Smooth muscle cell (in vitro differentiated cells): ENCODE results near the gene RBBP7. TPM values are rescaled to one million over a fixed set of nuclear protein-coding genes. Genes with fewer than 3 reads are reported as not detected.

Experiments used
- DNase-seq: peaks from one replicate; lab custom pipeline; 2025; ENCODE audit not compliant: unreplicated experiment; lab: John Stamatoyannopoulos, UW
- H2AFZ ChIP-seq: fragments of 200-600 bp; sonication (generic); 2 replicates; pipeline ENCODE4 v1.6.0; 2016; ENCODE audit warnings: antibody characterized with exemption, low read depth, mild to moderate bottlenecking
- H3F3A ChIP-seq: fragments of 200-600 bp; sonication (generic); 2 replicates; pipeline ENCODE4 v1.6.0; 2017; ENCODE audit warnings: antibody characterized with exemption, low read depth
- H3K27ac ChIP-seq: fragments of 200-600 bp; sonication (generic); 2 replicates; pipeline ENCODE4 v1.5.1; 2016; ENCODE audit warnings: low read depth, mild to moderate bottlenecking
- H3K27me3 ChIP-seq: fragments of 200-600 bp; sonication (generic); 2 replicates; pipeline ENCODE4 v1.6.1; 2016; ENCODE audit warnings: low read depth, mild to moderate bottlenecking
- H3K36me3 ChIP-seq: fragments of 200-600 bp; sonication (generic); 2 replicates; pipeline ENCODE4 v1.5.1; 2016; ENCODE audit warnings: low read depth
- H3K4me1 ChIP-seq: fragments of 200-600 bp; sonication (generic); 2 replicates; pipeline ENCODE4 v1.5.1; 2016; ENCODE audit warnings: low read depth
- H3K4me2 ChIP-seq: fragments of 200-600 bp; sonication (generic); 2 replicates; pipeline ENCODE4 v1.6.0; 2016; ENCODE audit warnings: mild to moderate bottlenecking
- H3K4me3 ChIP-seq: fragments of 200-600 bp; sonication (generic); 2 replicates; pipeline ENCODE4 v1.5.1; 2016; ENCODE audit warnings: mild to moderate bottlenecking
- H3K79me2 ChIP-seq: fragments of 200-600 bp; sonication (generic); 2 replicates; pipeline ENCODE4 v1.6.0; 2016; ENCODE audit warnings: low read depth, mild to moderate bottlenecking
- H3K9ac ChIP-seq: fragments of 200-600 bp; sonication (generic); 2 replicates; pipeline ENCODE4 v1.6.0; 2016; ENCODE audit warnings: low read depth
- H3K9me3 ChIP-seq: fragments of 200-600 bp; sonication (generic); replicated peaks from 2 replicates; pipeline ENCODE4 v1.5.1; 2016; ENCODE audit warnings: low read depth
- H4K20me1 ChIP-seq: fragments of 200-600 bp; sonication (generic); 2 replicates; pipeline ENCODE4 v1.6.0; 2016; ENCODE audit warnings: low read depth
- WGBS: methylation state at CpG from one replicate; pipeline ENCODE4 v1.1.7; 2016; ENCODE audit warnings: low lambda C conversion rate; 5-methylcytosine and 5-hydroxymethylcytosine counted together
- polyA plus RNA-seq: library from polyadenylated mRNA; unstranded; fragments of >200 nt; fragmentation: Nextera tagmentation; extraction: Ambion mirVana; gene quantifications from 2 replicates; pipeline ENCODE4 v1.2.1, GENCODE V29; 2016
- total RNA-seq: library from RNA; depleted of rRNA; stranded (reverse); fragments of >200 nt; gene quantifications from 2 replicates; pipeline ENCODE4 v1.2.3, GENCODE V29; 2014
- TF ChIP-seq, protein P1 (sequence below): fragments of 200-600 bp; sonication (generic); IDR thresholded peaks from 2 replicates; pipeline ENCODE4 v1.5.1; 2017; ENCODE audit warnings: borderline replicate concordance, mild to moderate bottlenecking, antibody characterized with exemption; ENCODE audit not compliant: insufficient read depth, poor library complexity, severe bottlenecking

RBBP7 gene
- total and polyA plus RNA-seq, 2 experiments from 2014 or later = 116 to 147 TPM

DNA sequence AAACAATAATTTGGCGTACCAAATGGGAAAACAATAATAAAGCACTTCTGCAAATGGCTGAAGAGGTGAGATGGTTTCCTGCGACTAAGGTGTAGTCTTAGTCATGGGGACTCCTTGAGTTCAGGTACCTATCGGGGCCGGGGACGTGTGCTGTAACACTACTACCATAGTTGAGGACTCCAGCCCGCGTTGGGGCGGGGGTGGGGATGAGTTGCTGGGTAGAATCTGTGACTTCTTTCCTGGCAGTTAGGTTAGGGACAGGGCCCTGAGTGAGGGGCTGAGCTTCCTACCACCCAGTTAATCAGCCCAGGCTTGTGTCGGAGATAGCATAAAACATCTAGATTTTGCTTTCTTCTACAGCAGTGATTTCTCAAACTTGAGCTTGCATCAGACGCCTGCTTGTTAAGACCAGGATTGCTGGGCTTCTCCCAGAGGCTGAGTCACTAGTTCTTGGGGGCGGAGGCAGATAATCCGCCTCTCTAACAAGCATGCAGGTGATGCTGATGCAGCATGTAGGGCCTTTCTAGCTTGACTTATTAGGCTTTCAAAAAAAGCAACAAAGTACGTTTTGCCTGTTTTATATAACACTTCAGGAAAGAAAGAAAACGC is 30.2 kb downstream of the RBBP7 start:
- H3K4me3 ChIP-seq = no peak overlapping the region
- peaks cover 7% of the 10 kb centered on the region for H3F3A ChIP-seq
- 49% methylated on average over 14 of the region's 14 CpGs for WGBS

GRCh38 chrX:16839219-16839851 is 30.8 kb downstream of the RBBP7 start:
- Histone ChIP-seq H3K27ac (peak overlapping the region; percentile 80), H3K9ac (no peak overlapping the region), H3K4me3 (no peak overlapping the region), H3K9me3 (no peaks in the 10 kb centered on the region), H3K4me2 (peak overlapping the region; percentile 59), H3K27me3 (no peaks in the 10 kb centered on the region), H2AFZ (no peak overlapping the region), H3K4me1 (peaks cover 21% of the 10 kb centered on the region), H3K36me3 (peaks cover 3% of the 10 kb centered on the region), H4K20me1 (no peaks in the 10 kb centered on the region), H3F3A (peaks cover 7% of the 10 kb centered on the region), H3K79me2 (no peaks in the 10 kb centered on the region)
- no peak for DNase-seq
- TF ChIP-seq, protein P1, sequence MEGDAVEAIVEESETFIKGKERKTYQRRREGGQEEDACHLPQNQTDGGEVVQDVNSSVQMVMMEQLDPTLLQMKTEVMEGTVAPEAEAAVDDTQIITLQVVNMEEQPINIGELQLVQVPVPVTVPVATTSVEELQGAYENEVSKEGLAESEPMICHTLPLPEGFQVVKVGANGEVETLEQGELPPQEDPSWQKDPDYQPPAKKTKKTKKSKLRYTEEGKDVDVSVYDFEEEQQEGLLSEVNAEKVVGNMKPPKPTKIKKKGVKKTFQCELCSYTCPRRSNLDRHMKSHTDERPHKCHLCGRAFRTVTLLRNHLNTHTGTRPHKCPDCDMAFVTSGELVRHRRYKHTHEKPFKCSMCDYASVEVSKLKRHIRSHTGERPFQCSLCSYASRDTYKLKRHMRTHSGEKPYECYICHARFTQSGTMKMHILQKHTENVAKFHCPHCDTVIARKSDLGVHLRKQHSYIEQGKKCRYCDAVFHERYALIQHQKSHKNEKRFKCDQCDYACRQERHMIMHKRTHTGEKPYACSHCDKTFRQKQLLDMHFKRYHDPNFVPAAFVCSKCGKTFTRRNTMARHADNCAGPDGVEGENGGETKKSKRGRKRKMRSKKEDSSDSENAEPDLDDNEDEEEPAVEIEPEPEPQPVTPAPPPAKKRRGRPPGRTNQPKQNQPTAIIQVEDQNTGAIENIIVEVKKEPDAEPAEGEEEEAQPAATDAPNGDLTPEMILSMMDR = no peak
- WGBS = 18% methylated on average over 5 of the region's 5 CpGs

More for the DNA sequence above, 30.2 kb downstream of the RBBP7 start:
- H3K9ac ChIP-seq = no peak overlapping the region
- H3K79me2 ChIP-seq = no peaks in the 10 kb centered on the region
- H4K20me1 ChIP-seq = no peaks in the 10 kb centered on the region
- H3K27me3 ChIP-seq = no peaks in the 10 kb centered on the region
- H3K4me2 ChIP-seq = peak overlapping the region; percentile 39
- TF ChIP-seq, protein P1 = no peak
- peak overlapping the region; percentile 80 for H3K27ac ChIP-seq
- peaks cover 4% of the 10 kb centered on the region for H3K36me3 ChIP-seq
- peak; percentile 3 for DNase-seq
- no peak overlapping the region for H2AFZ ChIP-seq
- no peaks in the 10 kb centered on the region for H3K9me3 ChIP-seq
- peaks cover 17% of the 10 kb centered on the region for H3K4me1 ChIP-seq

- H3K79me2 ChIP-seq = no peaks in the 10 kb centered on the region
- H3K4me2 ChIP-seq = peak overlapping the region; percentile 59
- H3K27me3 ChIP-seq = no peaks in the 10 kb centered on the region
- H3K4me3 ChIP-seq = no peak overlapping the region
- peaks cover 4% of the 10 kb centered on the region for H3K36me3 ChIP-seq
- TF ChIP-seq, protein P1 = no peak
- peaks cover 7% of the 10 kb centered on the region for H3F3A ChIP-seq
- peak overlapping the region; percentile 57 for H3K9ac ChIP-seq
- H3K4me1 ChIP-seq = peaks cover 22% of the 10 kb centered on the region
- no peaks in the 10 kb centered on the region for H3K9me3 ChIP-seq
- DNase-seq = peak; percentile 1
- no peaks in the 10 kb centered on the region for H4K20me1 ChIP-seq
- H3K27ac ChIP-seq = peak overlapping the region; percentile 80
- H2AFZ ChIP-seq = no peak overlapping the region
- 62% methylated on average over 11 of the region's 11 CpGs for WGBS
Observed at GRCh38 chrX:16838202-16839066, 31.7 kb downstream of the RBBP7 start.
